GM23338 (cell line): ENCODE measurements around the gene DCLK2.

Experiments
- CTCF ChIP-seq, 2 experiments: fragments of 200-600 bp in 1 of 2; sonication (generic) in 1 of 2; conservative IDR thresholded peaks; 2 replicates each; pipeline versions ENCODE4 v1.5.1 to v1.6.1; 2016 to 2017; ENCODE audit warnings: antibody characterized with exemption in 2 of 2, low read depth in 2 of 2, mild to moderate bottlenecking in 2 of 2, moderate library complexity in 1 of 2
- POLR2AphosphoS5 ChIP-seq: IDR thresholded peaks from 2 replicates; pipeline ENCODE4 v1.6.1; 2016; ENCODE audit warnings: antibody characterized with exemption, low read depth
- TF ChIP-seq, protein P1 (sequence below): IDR thresholded peaks from one replicate; pipeline ENCODE4 v1.6.1; 2018; ENCODE audit warnings: antibody characterized with exemption; ENCODE audit not compliant: unreplicated experiment
- TF ChIP-seq, protein P2 (sequence below): IDR thresholded peaks from 2 replicates; pipeline ENCODE4 v1.6.1; 2016; ENCODE audit warnings: antibody characterized with exemption

DNA sequence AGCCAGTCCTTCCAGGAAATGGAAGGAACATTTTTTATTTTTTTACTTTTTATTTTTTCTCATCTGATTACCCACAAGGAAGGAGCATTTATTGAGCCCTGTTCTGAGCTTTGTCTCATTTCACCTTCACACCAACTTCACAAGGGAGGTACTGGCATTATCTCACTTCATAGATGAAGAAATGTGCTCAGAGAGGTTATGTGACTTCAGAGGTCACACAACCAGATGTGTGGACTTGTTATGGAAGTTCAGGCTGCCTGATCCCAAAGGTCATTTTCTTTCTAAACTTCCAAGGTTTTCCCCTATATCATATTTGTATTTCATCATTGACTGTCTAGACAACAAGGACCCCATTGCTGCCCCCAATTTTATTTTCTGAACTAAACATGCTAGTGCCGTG lies 160.3 kb downstream of the DCLK2 start:
- TF ChIP-seq POLR2AphosphoS5 (no peak), CTCF (conservative IDR thresholded peaks at IDR 0.05; ENCODE audit: low read depth in 2 of 2) (no peak)
- TF ChIP-seq, protein P1, sequence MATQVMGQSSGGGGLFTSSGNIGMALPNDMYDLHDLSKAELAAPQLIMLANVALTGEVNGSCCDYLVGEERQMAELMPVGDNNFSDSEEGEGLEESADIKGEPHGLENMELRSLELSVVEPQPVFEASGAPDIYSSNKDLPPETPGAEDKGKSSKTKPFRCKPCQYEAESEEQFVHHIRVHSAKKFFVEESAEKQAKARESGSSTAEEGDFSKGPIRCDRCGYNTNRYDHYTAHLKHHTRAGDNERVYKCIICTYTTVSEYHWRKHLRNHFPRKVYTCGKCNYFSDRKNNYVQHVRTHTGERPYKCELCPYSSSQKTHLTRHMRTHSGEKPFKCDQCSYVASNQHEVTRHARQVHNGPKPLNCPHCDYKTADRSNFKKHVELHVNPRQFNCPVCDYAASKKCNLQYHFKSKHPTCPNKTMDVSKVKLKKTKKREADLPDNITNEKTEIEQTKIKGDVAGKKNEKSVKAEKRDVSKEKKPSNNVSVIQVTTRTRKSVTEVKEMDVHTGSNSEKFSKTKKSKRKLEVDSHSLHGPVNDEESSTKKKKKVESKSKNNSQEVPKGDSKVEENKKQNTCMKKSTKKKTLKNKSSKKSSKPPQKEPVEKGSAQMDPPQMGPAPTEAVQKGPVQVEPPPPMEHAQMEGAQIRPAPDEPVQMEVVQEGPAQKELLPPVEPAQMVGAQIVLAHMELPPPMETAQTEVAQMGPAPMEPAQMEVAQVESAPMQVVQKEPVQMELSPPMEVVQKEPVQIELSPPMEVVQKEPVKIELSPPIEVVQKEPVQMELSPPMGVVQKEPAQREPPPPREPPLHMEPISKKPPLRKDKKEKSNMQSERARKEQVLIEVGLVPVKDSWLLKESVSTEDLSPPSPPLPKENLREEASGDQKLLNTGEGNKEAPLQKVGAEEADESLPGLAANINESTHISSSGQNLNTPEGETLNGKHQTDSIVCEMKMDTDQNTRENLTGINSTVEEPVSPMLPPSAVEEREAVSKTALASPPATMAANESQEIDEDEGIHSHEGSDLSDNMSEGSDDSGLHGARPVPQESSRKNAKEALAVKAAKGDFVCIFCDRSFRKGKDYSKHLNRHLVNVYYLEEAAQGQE = no peak
- TF ChIP-seq, protein P2, sequence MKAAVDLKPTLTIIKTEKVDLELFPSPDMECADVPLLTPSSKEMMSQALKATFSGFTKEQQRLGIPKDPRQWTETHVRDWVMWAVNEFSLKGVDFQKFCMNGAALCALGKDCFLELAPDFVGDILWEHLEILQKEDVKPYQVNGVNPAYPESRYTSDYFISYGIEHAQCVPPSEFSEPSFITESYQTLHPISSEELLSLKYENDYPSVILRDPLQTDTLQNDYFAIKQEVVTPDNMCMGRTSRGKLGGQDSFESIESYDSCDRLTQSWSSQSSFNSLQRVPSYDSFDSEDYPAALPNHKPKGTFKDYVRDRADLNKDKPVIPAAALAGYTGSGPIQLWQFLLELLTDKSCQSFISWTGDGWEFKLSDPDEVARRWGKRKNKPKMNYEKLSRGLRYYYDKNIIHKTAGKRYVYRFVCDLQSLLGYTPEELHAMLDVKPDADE = no peak
